Neuron (in vitro differentiated cells): ENCODE measurements around the gene LCN9.

Source experiments
- H2AFZ ChIP-seq: one replicate; pipeline ENCODE4 v1.6.1; 2013; ENCODE audit warnings: low read depth, mild to moderate bottlenecking, inconsistent platforms, low read length, moderate library complexity
- H3K27me3 ChIP-seq: one replicate; pipeline ENCODE4 v1.6.1; 2013; ENCODE audit warnings: low read length; ENCODE audit not compliant: insufficient read depth
- H3K36me3 ChIP-seq: one replicate; pipeline ENCODE4 v1.6.1; 2013; ENCODE audit warnings: low read length; ENCODE audit not compliant: insufficient read depth
- H3K4me1 ChIP-seq: one replicate; pipeline ENCODE4 v1.6.1; 2013; ENCODE audit warnings: low read length; ENCODE audit not compliant: insufficient read depth
- H3K4me3 ChIP-seq: 2 replicates; pipeline ENCODE4 v1.5.1; 2013; ENCODE audit warnings: mild to moderate bottlenecking, low read length, moderate library complexity
- H3K9me3 ChIP-seq: one replicate; pipeline ENCODE4 v1.6.1; 2013; ENCODE audit warnings: low read length

The LCN9 gene

GRCh38 chr9:135715056-135715595, 52.0 kb downstream of the LCN9 start:
- Histone ChIP-seq H3K36me3 (no peaks in the 10 kb centered on the region), H3K4me3 (no peak overlapping the region)

GRCh38 chr9:135716045-135716444, 52.9 kb downstream of the LCN9 start:
- H3K36me3 ChIP-seq, result no peaks in the 10 kb centered on the region
- peaks cover 92% of the 10 kb centered on the region for H3K27me3 ChIP-seq
- no peaks in the 10 kb centered on the region for H3K9me3 ChIP-seq
- no peak overlapping the region for H3K4me3 ChIP-seq
- no peak overlapping the region for H2AFZ ChIP-seq
- no peaks in the 10 kb centered on the region for H3K4me1 ChIP-seq

More at GRCh38 chr9:135715056-135715595, 52.0 kb downstream of the LCN9 start:
- Histone ChIP-seq H3K9me3 (no peaks in the 10 kb centered on the region), H2AFZ (no peak overlapping the region), H3K4me1 (no peaks in the 10 kb centered on the region), H3K27me3 (peaks cover 87% of the 10 kb centered on the region)
